ENCODE data around the gene ADAR. TPM values are rescaled to one million over a fixed set of nuclear protein-coding genes. Genes with fewer than 3 reads are reported as not detected.

The ADAR gene
- total RNA-seq, 1 experiment from 2014 or later = 221 TPM

DNA sequence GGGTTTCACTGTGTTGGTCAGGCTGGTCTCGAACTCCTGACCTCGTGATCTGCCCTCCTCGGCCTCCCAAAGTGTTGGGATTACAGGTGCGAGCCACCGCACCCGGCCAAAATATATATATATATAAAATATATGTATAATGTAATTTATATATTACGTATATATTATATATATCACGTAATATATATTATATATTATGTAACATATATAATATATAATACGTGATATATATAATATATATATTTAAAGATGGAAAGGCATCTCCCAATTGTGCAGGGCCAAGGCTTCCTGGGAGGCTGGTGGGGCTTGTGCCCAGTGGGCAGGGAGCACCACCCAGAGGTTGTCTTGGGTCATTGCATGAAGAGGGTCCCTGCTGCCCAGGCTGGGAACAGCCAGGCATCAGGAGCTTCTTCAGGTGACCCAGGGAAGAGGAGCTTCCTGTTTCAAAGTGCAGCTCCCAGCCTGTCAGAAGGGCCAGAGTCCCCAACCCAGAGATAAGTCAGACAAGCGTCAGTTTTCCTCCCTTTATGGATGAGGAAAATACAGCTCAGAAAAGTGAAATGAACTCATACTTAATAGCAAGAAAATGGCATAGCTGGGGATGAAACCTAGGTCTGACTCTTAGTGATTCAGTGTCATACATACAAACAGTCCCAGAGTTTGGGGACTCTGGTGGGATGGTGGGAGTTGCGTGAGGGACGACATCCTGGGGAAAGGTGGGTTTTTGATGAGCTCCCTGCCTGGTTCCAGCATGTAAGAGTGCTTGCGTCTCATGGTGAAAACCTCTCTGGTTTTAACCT is 61.5 kb downstream of the ADAR start:
- POLR2A ChIA-PET = interaction anchor here (0.6 to 1.5 kb wide), 3 partner anchors 21 to 67 kb away, joined by 3 to 5 read pairs (median 3); partner anchors contain the start of gene CHRNB2
- Mint-ChIP-seq H3K36me3 (peaks cover 26% of the 10 kb centered on the region), H3K27ac (0 out of 2 replicates have a peak overlapping the region, but pooled peaks have one; percentile 36), H3K4me3 (no peak overlapping the region), H3K4me1 (no peaks in the 10 kb centered on the region; the same call in 1 of the 2 replicates), H3K9me3 (no peaks in the 10 kb centered on the region), H3K27me3 (ENCODE audit: low read depth) (no peaks in the 10 kb centered on the region)
- peak; percentile 99 for TF ChIP-seq HMGA2 (CRISPR knock-in tag; IDR thresholded peaks at IDR 0.05)
- TF ChIP-seq, protein P1, sequence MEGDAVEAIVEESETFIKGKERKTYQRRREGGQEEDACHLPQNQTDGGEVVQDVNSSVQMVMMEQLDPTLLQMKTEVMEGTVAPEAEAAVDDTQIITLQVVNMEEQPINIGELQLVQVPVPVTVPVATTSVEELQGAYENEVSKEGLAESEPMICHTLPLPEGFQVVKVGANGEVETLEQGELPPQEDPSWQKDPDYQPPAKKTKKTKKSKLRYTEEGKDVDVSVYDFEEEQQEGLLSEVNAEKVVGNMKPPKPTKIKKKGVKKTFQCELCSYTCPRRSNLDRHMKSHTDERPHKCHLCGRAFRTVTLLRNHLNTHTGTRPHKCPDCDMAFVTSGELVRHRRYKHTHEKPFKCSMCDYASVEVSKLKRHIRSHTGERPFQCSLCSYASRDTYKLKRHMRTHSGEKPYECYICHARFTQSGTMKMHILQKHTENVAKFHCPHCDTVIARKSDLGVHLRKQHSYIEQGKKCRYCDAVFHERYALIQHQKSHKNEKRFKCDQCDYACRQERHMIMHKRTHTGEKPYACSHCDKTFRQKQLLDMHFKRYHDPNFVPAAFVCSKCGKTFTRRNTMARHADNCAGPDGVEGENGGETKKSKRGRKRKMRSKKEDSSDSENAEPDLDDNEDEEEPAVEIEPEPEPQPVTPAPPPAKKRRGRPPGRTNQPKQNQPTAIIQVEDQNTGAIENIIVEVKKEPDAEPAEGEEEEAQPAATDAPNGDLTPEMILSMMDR (IDR thresholded peaks at IDR 0.05) = peak; percentile 84
- TF ChIP-seq, protein P2, sequence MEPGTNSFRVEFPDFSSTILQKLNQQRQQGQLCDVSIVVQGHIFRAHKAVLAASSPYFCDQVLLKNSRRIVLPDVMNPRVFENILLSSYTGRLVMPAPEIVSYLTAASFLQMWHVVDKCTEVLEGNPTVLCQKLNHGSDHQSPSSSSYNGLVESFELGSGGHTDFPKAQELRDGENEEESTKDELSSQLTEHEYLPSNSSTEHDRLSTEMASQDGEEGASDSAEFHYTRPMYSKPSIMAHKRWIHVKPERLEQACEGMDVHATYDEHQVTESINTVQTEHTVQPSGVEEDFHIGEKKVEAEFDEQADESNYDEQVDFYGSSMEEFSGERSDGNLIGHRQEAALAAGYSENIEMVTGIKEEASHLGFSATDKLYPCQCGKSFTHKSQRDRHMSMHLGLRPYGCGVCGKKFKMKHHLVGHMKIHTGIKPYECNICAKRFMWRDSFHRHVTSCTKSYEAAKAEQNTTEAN (CRISPR knock-in tag; IDR thresholded peaks at IDR 0.05) = no peak
- CTCF ChIA-PET = interaction anchor here (0.6 to 3.0 kb wide), 103 partner anchors 9 to 684 kb away, joined by 3 to 189 read pairs (median 4); partner anchors contain the start of genes ADAM15, CHRNB2, IL6R and KCNN3
- DNase-seq (ENCODE audit: low spot score) (peak; percentile 82), ATAC-seq (peak; percentile 97)

DNA sequence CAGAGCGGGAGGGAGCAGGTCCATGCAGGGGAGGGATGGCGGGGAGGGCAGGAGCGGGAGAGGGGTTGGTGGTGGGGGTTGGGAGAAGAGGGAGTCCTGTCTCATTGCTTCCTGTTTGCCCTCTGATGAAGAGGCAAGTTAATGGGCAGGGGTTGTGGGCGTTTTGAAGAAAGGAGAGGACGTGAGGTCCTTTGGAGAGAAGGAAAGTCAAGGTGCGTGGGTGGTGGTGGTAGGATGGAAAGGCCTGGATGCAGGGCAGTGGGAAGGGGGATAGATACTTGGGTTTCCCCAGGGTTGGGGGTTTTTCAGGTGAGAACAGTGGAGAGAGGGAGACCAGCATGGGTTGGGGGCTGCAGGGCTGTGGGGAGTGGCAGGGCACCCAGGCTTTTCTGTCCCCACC is 66.8 kb downstream of the ADAR start:
- no peak overlapping the region for H3K4me3 Mint-ChIP-seq
- no peak; the same call in 1 of the 2 replicates for ATAC-seq

More for the DNA sequence above, 66.8 kb downstream of the ADAR start:
- TF ChIP-seq IRF2 (CRISPR knock-in tag; IDR thresholded peaks at IDR 0.05; ENCODE audit: borderline replicate concordance, low read depth) (no peak), ATF1 (CRISPR knock-in tag; IDR thresholded peaks at IDR 0.05) (no peak), ZNF512 (CRISPR knock-in tag; IDR thresholded peaks at IDR 0.05; ENCODE audit: borderline replicate concordance) (no peak), FOXP1 (CRISPR knock-in tag; IDR thresholded peaks at IDR 0.05; ENCODE audit: borderline replicate concordance) (no peak), RORB (CRISPR knock-in tag; IDR thresholded peaks at IDR 0.05) (no peak), TCF7 (CRISPR knock-in tag; IDR thresholded peaks at IDR 0.05; ENCODE audit: low read depth) (no peak), SMAD3 (CRISPR knock-in tag; IDR thresholded peaks at IDR 0.05; ENCODE audit: borderline replicate concordance) (no peak), ZNF671 (CRISPR knock-in tag; IDR thresholded peaks at IDR 0.05) (no peak), SMAD4 (CRISPR knock-in tag; IDR thresholded peaks at IDR 0.05) (no peak)
- TF ChIP-seq, protein P1 (IDR thresholded peaks at IDR 0.05) = no peak
- TF ChIP-seq, protein P3, sequence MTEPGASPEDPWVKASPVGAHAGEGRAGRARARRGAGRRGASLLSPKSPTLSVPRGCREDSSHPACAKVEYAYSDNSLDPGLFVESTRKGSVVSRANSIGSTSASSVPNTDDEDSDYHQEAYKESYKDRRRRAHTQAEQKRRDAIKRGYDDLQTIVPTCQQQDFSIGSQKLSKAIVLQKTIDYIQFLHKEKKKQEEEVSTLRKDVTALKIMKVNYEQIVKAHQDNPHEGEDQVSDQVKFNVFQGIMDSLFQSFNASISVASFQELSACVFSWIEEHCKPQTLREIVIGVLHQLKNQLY (CRISPR knock-in tag; IDR thresholded peaks at IDR 0.05) = no peak
- TF ChIP-seq, protein P4, sequence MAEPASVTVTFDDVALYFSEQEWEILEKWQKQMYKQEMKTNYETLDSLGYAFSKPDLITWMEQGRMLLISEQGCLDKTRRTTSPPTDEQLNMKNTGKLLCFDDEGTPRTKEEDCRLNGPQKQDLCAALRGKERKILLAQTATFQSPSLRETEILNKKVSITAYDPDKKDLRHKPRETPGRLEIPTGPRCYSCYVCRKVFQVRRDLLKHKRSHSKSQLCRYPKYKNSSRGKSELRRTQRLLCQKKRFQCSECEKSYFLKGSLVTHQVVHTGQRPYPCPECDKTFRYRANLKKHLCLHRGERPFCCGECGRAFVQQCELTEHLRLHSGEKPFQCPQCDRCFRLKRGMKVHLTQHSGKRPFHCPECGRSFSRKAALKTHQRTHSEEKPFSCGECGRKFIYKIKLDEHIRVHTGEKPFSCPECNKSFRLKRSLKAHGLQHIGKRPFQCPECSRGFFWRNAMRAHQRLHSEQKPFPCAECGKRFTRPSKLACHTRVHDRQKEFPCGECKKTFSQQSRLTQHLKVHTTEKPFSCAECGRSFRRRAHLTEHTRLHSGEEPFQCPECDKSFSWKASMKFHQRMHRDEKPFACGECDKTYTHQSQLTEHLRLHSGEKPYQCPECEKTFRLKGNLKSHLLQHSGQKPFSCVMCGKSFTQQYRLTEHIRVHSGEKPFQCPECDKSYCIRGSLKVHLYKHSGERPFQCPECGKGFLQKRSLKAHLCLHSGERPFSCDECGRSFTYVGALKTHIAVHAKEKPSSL (CRISPR knock-in tag; conservative IDR thresholded peaks at IDR 0.05) = no peak
- Mint-ChIP-seq H3K27ac (no peak overlapping the region), H3K9me3 (no peaks in the 10 kb centered on the region), H3K27me3 (ENCODE audit: low read depth) (no peaks in the 10 kb centered on the region; the same call in none of the 2 replicates), H3K4me1 (peaks cover 4% of the 10 kb centered on the region), H3K36me3 (no peaks in the 10 kb centered on the region)
- ChIA-PET POLR2A (no interaction called here), CTCF (interaction anchor here (0.9 to 1.8 kb wide), 2 partner anchors 60 to 61 kb away, joined by 4 to 9 read pairs; no protein-coding TSS in a partner anchor)
- no peak for DNase-seq (ENCODE audit: low spot score)

Data from WTC11 (cell line).